ENCODE data around the gene NUP214.

NUP214 gene

GRCh38 chr9:131125288-131126058, at the start of gene NUP214:
Gene NUP214 (plus strand): TSS chr9:131125586. CDS start chr9:131125705, 119 bp downstream.
- peak; percentile 99 to 100 for DNase-seq

- DNase-seq, result no peak
These were observed 48.8 kb upstream of the NUP214 start for GRCh38 chr9:131076347-131077195.

GRCh38 chr9:131078427-131079366, 46.7 kb upstream of the NUP214 start:
- DNase-seq, result no peak

GRCh38 chr9:131080589-131080988, 44.8 kb upstream of the NUP214 start:
- no peak for DNase-seq

GRCh38 chr9:131081868-131082267, 43.5 kb upstream of the NUP214 start:
- DNase-seq, result no peak

GRCh38 chr9:131082774-131083512, 42.4 kb upstream of the NUP214 start:
- DNase-seq, result no peak

- DNase-seq, result no peak
These were observed 40.6 kb upstream of the NUP214 start for GRCh38 chr9:131084661-131085369.

- DNase-seq, result no peak
These were observed 39.8 kb upstream of the NUP214 start for GRCh38 chr9:131085370-131086122.

GRCh38 chr9:131087354-131087893, 38.0 kb upstream of the NUP214 start:
- no peak for DNase-seq

GRCh38 chr9:131090025-131090787, 35.2 kb upstream of the NUP214 start:
- DNase-seq, result no peak

- DNase-seq, result no peak
These were observed 33.9 kb upstream of the NUP214 start for GRCh38 chr9:131091352-131091992.

- DNase-seq, result no peak
These were observed 33.4 kb upstream of the NUP214 start for GRCh38 chr9:131092030-131092429.

GRCh38 chr9:131092548-131093440, 32.6 kb upstream of the NUP214 start:
- DNase-seq, result no peak

GRCh38 chr9:131094015-131094414, 31.4 kb upstream of the NUP214 start:
- DNase-seq, result no peak

GRCh38 chr9:131094622-131095021, 30.8 kb upstream of the NUP214 start:
- DNase-seq, result no peak

GRCh38 chr9:131095666-131096268, 29.6 kb upstream of the NUP214 start:
- DNase-seq, result no peak
